Measurements from ENCODE around the gene PRKCA.

Gene PRKCA

DNA sequence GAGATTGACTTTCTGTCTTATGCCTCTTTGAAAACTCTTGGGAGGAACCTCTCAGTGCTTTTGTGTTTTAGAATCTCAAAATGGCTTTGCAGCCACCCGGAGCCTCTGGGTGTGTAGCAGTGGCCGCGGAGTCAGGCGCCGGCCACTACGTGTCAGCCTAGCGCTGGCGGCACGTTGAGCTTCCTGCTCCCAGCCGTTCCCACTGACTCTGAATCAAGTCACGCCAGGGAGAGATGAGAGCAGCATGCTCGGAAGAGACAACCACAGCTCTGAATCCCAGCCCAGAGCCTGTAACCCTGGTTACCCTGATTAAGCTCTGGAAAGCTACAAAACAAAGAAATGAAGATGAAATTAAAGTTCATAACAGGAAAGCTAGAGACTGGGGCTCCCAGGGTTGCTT lies 435.1 kb downstream of the PRKCA start:
- no peak overlapping the region for H3K4me3 ChIP-seq (ENCODE audit: severe bottlenecking)
- no peaks in the 10 kb centered on the region for H3K9me3 ChIP-seq (ENCODE audit: severe bottlenecking)
- TF ChIP-seq CTCF (IDR thresholded peaks at IDR 0.05; ENCODE audit: poor library complexity, severe bottlenecking), result no peak
- ATAC-seq (ENCODE audit: low read depth) (no peak), DNase-seq (ENCODE audit: low spot score) (no peak)
- no peaks in the 10 kb centered on the region for H3K27me3 ChIP-seq (ENCODE audit: insufficient read depth, poor library complexity, severe bottlenecking)
- H3K4me1 ChIP-seq (ENCODE audit: insufficient read depth, poor library complexity, severe bottlenecking), result no peaks in the 10 kb centered on the region
- no peaks in the 10 kb centered on the region for H3K36me3 ChIP-seq (ENCODE audit: low read depth)
- H3K27ac ChIP-seq (ENCODE audit: poor library complexity, severe bottlenecking), result no peak overlapping the region

DNA sequence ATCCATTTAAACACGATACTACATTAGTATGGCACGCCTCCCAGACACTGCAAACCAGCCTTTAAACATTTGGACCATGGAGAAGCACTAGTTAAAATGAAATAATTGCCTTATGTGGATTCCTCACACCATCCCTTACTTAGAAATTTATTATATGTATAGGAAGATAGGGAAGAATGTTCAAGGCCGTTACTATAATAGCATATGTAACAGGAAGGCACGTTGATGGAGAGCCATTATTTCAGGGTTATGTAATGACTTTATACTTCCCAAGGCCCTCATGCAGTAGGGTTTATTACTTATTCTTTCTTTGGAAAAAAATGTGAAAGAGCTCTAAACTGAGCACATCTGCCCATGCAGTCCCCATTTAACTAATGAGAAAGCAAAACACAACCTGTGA lies 435.9 kb downstream of the PRKCA start:
- ATAC-seq (ENCODE audit: low read depth) (no peak), DNase-seq (ENCODE audit: low spot score) (no peak)
- Histone ChIP-seq H3K36me3 (ENCODE audit: low read depth) (no peaks in the 10 kb centered on the region), H3K4me1 (ENCODE audit: insufficient read depth, poor library complexity, severe bottlenecking) (no peaks in the 10 kb centered on the region), H3K27ac (ENCODE audit: poor library complexity, severe bottlenecking) (no peak overlapping the region), H3K9me3 (ENCODE audit: severe bottlenecking) (no peaks in the 10 kb centered on the region), H3K27me3 (ENCODE audit: insufficient read depth, poor library complexity, severe bottlenecking) (no peaks in the 10 kb centered on the region), H3K4me3 (ENCODE audit: severe bottlenecking) (no peak overlapping the region)
- no peak for TF ChIP-seq CTCF (IDR thresholded peaks at IDR 0.05; ENCODE audit: poor library complexity, severe bottlenecking)

GRCh38 chr17:66739553-66739952 lies 437.1 kb downstream of the PRKCA start:
- Histone ChIP-seq H3K27ac (ENCODE audit: poor library complexity, severe bottlenecking) (no peak overlapping the region), H3K27me3 (ENCODE audit: insufficient read depth, poor library complexity, severe bottlenecking) (no peaks in the 10 kb centered on the region), H3K9me3 (ENCODE audit: severe bottlenecking) (no peaks in the 10 kb centered on the region), H3K4me3 (ENCODE audit: severe bottlenecking) (no peak overlapping the region), H3K4me1 (ENCODE audit: insufficient read depth, poor library complexity, severe bottlenecking) (no peaks in the 10 kb centered on the region), H3K36me3 (ENCODE audit: low read depth) (no peaks in the 10 kb centered on the region)
- DNase-seq (ENCODE audit: low spot score) (no peak), ATAC-seq (ENCODE audit: low read depth) (no peak)
- no peak for TF ChIP-seq CTCF (IDR thresholded peaks at IDR 0.05; ENCODE audit: poor library complexity, severe bottlenecking)

- Histone ChIP-seq H3K9me3 (ENCODE audit: severe bottlenecking) (no peaks in the 10 kb centered on the region), H3K4me3 (ENCODE audit: severe bottlenecking) (no peak overlapping the region), H3K27ac (ENCODE audit: poor library complexity, severe bottlenecking) (no peak overlapping the region), H3K4me1 (ENCODE audit: insufficient read depth, poor library complexity, severe bottlenecking) (no peaks in the 10 kb centered on the region), H3K36me3 (ENCODE audit: low read depth) (no peaks in the 10 kb centered on the region), H3K27me3 (ENCODE audit: insufficient read depth, poor library complexity, severe bottlenecking) (no peaks in the 10 kb centered on the region)
- no peak for ATAC-seq (ENCODE audit: low read depth)
- no peak for DNase-seq (ENCODE audit: low spot score)
- no peak for TF ChIP-seq CTCF (IDR thresholded peaks at IDR 0.05; ENCODE audit: poor library complexity, severe bottlenecking)
These were observed 437.8 kb downstream of the PRKCA start for GRCh38 chr17:66740226-66740625.

- no peak overlapping the region for H3K27ac ChIP-seq (ENCODE audit: poor library complexity, severe bottlenecking)
- no peaks in the 10 kb centered on the region for H3K4me1 ChIP-seq (ENCODE audit: insufficient read depth, poor library complexity, severe bottlenecking)
- no peak for TF ChIP-seq CTCF (IDR thresholded peaks at IDR 0.05; ENCODE audit: poor library complexity, severe bottlenecking)
- H3K9me3 ChIP-seq (ENCODE audit: severe bottlenecking), result no peaks in the 10 kb centered on the region
- ATAC-seq (ENCODE audit: low read depth) (no peak), DNase-seq (ENCODE audit: low spot score) (no peak)
- no peaks in the 10 kb centered on the region for H3K27me3 ChIP-seq (ENCODE audit: insufficient read depth, poor library complexity, severe bottlenecking)
- no peaks in the 10 kb centered on the region for H3K36me3 ChIP-seq (ENCODE audit: low read depth)
- H3K4me3 ChIP-seq (ENCODE audit: severe bottlenecking), result no peak overlapping the region
These were observed 441.1 kb downstream of the PRKCA start for GRCh38 chr17:66743511-66743910.

Data from RWPE2 (cell line).